Globus pallidus (tissue), 1 donor: ENCODE measurements around the gene MGME1.

ENCODE experiments used
- DNase-seq: peaks from one replicate; pipeline ENCODE4 v3.0.0-alpha.2; 2015; ENCODE audit warnings: low spot score

The MGME1 gene

DNA sequence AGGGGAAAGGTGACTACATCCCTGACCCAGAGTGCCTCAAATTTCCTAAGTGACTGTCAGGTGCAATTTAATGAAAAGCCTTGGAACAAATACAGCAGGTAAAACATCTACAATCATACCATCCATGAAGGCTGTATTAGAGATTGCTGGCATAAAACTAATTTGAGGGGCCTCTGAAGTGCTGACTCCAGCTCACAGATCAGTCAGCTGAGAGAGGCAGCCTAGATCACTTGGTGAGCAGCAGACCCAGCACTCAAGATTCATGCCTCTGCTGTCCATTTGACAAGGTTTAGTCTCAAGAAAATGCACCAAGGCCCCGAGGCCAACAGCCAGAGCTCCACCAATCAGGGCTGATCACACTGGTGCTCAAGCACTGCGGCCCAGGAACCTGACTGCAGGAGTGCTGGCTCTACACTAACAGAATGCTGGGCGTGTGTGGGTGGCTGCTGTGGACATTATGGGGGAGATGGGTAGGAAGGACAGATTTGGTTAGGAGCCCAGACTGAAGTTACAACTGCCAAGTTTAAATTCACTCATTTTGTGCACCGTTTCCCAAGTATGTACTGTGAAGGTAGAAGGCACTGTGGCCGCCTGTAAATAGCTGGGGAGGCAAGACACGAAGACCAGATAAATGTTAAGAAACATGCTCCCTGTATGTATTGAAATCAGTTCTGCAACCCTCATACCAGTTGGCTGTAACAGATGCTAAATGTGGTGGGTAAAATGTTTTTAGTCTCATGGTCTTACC lies 28.4 kb upstream of the MGME1 start:
- no peak for DNase-seq

DNA sequence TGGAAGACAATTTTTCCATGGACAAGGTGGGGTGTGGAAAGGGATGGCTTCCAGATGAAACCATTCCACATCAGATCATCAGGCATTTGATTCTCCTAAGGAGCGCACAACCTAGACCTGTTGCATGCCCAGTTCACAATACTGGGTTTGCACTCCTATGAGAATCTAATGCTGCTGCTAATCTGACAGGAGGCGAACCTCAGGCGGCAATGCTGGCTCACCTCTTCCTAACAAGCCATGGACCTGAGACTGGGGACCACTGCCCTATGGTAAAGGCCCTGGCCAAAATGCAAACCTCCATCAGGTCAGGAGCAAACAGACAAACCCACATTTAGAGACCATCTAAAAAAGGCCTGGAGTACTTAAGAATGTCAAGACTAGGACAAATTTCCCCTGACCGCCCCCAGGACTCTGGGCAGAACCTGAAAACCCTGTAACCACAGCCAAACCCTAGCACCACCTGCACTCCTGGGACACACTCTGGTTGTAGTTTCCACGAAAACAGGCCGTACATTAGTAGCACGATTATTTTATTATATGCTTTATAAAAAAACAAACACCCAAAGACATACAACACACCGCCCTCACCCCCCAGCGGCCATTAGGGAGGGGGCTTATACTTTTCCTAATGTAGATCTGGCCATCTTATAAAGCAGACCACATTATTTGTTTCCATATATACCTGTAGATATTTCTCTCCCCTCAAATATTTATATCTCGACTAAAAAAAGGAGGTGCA lies 27.6 kb upstream of the MGME1 start:
- no peak for DNase-seq

DNA sequence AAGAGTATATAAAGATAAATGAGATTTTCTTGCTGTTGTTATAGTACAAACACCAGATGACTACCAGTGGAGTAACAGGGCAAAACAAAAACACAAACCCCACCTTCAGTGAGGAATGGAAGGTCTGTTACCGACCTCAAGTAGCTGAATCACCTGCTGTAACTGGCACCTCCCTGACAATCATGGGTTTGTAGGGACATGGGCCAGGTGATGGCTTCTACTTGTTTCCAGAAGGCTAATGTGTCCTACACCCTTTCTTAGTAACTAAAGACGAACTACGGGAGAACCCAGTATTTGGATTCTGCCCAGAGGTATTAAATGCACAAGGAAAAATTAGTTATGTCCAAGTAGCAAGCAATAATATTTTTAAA lies 27.0 kb upstream of the MGME1 start:
- DNase-seq, result no peak

DNA sequence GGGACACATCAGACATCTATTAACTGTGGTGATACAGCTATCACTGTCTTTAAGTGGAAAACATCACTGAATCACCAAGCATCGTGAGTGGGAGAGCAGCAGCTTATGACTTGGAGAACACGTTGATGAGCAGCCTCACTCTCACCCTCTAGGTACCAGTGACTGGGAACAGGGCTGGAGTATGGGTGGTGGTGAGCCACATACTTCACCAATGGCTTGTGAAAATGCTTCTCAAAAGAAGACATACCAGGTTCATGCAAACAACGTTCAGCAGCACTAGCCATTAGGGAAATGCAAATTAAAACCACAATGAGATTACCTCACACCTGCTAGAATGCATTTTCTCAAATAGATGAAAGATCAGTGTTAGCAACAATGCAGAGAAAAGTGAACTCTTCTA lies 25.5 kb upstream of the MGME1 start:
- DNase-seq, result no peak

DNA sequence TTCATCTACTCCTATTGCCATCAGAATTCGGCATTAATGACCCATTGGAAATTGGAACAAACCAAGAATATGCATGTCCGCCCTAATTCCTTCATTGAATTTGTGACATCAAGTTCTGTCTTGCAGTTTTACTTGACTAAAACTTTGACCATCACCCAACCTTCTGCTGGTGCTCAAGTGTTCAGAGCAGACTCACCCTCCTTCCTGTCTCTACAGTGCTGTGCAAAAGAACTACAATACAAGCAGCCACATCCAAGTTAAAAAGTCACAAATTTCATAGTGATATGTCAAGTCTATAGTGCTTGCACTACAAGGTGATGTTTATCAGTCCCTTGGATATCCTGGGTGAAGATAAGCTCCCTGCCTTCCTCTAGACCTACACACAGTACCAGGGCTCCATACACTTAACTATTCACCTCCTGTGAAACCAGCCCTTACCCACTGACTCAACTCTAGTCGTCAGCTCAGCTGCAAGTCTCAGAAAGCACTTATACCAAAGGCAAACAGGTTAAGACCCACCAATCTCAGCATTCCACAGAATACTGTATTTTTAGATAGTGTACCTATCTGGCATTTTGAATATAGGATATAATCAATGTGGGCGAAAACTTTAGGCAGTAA lies 23.9 kb upstream of the MGME1 start:
- DNase-seq, result no peak

DNA sequence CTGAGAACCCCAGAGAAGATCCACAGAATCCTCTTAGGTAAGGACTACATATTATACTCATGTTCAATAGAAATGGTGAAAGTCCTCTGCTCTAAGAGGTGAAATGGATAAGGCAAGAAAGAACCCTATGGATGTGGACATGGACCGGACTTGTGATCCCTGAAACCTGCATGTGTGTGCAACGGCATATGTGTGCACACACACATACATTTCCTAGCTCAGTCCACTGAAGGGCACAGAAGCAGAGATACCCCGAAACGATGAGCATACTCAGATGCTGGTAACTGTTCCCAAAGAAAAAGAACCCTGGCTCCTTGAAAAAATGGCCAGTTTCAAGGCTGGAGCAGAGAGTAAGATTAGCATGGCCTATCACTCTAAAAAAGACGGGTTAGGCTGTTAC lies 22.8 kb upstream of the MGME1 start:
- DNase-seq, result no peak

DNA sequence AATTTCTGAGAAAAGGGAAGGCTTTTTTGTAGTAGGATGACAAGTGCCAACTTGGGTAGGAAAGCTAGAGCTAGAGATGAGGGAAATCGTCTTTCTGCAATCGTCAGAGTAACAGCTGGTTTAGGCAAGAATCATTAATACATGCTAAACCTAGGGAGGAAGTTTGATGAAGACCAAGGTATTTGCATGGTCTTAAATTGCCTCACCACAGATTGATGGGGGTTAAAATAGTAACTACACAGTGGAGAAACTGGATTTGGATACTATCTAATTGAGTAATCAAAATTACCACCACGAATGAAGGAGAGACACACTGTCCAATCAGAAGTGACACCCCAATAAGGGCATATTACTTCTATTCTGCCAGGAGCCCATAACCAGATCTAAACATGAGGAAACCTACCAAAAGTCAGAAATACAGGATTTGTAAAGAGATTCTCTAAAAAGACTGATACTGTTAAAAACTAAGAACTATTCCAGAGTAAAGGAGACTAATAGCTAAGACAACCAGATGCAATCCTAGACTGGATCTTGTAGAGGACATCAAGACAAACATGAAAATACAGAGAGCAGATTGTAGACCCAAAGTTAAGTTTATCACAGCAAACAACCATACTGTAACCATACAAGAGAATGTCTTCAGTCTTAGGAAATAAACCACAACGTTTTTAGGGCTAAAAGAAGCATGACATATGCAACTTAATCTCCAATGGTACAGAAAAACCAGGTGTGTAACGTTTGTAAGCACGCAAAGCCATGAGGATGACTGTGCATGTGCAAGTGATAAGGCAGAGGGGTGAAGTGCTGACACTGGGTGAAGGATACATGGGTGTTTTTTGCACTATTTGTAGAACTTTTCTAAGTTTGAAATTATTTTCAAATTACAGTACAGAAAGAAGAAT lies 22.0 kb upstream of the MGME1 start:
- DNase-seq, result no peak

DNA sequence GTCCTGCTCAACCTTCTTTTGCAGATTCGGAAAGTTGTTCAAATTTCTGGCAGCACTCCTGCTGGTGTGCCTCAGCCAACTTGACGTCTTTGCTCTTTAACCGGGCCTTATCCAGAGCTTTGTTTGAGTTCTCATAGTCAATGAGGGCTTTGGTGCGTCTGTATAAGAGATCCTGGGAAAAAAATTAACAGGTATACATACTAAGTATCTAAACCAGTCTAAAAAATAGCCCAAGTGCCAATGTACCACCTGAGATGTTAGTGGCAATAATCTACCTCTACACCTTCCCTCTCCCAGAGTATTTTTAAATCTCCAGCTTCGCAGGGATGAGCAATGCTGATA lies 21.4 kb upstream of the MGME1 start:
- no peak for DNase-seq

DNA sequence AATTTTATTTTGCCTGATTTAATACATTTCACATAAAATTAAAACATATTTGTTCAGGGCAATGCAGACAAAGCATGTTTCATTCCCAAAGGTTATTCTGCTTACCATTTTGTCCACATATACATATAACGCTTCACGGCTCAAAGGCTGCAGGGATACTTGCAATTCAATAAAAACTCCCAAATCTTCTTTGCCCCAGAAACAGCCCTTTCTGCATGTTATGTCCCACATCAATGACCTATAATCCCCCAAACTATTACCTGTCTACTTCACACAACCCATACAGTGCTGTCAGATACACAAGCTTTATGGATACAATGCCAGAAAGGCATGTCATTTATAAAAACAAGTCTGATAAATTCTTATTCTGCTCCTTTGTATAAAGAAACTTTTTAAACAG lies 20.4 kb upstream of the MGME1 start:
- no peak for DNase-seq

DNA sequence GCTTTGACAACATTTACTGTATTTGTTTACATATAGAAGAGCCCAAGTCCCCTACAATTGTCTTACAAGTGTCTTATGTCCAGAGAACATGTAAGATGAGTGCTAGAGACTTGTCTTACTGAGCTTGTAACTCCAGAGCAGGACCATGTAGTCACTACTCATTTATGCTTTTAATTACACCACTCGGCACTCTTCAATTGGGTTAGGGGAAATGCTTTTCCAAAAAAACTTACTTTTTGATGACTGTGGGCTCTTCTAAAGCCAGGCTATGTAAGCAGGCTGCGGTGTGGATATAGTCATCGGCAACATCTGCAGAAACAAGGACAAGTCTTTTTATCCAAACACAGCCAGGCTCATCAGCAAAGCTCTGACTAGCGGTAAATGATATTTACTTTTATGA lies 18.9 kb upstream of the MGME1 start:
- DNase-seq, result no peak

DNA sequence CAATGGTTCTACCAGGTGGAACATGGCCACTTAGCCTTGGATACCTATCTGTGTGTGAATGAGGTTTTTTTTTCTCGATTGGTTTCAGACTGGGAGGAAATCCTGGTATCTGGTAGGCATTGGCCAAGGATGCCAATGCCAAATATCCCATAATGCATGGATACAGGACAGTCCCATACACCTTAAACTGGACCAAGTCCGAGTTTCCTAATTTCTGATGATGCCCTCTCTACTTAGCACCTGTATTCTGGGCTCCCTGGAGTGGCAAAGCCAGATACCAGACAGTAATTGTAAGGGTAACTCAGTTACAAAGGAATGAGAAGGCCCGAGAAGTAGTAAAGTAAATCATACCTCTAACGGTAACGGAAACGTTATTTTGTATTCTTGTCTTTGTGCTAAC lies 18.1 kb upstream of the MGME1 start:
- DNase-seq, result no peak

DNA sequence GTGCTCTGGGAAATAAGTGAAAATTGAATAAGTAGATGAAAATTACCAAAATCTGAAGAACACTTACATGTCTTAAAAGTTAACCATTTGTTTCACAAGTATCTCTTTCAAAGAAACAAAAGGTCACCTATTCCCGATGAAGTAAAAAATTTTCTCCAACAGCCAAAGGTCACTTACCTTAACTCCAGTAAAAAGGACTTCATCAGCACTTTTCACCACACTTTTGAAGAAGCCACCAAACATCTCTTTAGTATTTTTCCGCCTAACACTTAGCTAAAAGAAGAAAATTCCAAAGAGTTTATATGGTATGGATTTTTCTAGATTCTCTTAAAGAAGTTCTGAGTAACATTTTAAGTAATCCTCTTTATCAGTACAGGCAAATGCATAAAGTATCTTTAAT lies 17.5 kb upstream of the MGME1 start:
- DNase-seq, result no peak

DNA sequence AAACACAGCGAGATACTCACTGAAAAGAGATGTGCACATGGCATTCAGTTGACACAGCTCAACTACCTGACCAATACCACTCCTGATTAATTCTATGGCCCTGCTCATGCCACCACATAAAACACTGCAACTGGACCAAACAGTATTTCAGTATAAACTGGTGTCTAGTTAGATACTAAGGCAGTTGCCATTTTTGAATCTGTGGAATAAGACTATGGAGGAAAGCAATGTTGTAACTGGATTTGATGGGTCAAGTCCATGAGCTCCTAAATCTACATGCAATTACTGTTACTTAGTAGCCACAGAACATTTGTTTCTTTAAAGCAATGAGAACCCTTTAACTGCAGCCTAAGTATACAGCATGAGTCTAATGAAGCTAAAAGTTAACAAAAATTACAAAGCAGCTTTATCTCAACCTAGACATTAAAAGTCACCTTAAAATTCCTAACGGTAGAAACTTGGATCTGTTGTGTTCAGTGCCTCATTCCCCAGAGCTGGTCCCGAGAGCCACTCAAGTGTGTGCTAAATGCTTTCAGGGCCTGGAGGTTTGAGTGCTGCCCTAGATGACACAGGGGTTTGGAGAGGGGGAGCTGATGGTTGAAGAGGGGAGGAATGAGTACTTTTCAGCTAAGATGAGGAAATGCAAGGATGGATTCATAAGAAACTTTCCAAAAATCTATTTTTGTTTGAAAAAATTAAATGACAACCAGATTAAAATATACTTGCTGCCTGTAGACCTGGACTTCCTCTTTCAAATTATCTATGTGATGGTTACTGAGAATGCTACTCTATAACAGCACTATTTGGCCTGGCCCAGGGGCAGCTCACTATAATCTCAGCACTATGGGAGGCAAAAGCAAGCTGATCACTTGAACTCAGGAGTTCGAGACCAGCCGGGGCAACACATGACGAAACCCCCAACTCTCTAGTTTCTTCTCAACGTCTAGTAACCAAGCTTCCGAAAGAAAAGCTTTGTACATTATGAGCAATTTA lies 15.8 kb upstream of the MGME1 start:
- no peak for DNase-seq

DNA sequence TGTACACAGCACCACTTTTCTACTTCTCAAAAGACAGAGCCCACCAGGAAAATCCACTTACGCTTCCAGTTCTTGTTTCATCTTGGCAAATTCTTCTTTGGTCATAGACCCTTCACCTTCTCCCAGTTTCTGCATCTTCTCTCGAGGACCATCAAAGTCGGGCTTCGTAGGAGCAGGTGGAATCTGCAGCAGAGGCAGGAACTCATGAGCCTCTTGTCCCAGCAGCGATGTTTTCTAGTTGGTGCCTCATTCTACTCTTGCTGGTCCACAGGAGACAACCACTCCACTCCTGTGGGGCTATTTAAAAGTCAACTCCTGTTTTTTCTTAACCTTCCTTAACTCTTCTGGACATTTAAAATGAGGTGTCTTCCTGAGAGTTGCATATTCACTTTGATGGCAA lies 14.9 kb upstream of the MGME1 start:
- no peak for DNase-seq

DNA sequence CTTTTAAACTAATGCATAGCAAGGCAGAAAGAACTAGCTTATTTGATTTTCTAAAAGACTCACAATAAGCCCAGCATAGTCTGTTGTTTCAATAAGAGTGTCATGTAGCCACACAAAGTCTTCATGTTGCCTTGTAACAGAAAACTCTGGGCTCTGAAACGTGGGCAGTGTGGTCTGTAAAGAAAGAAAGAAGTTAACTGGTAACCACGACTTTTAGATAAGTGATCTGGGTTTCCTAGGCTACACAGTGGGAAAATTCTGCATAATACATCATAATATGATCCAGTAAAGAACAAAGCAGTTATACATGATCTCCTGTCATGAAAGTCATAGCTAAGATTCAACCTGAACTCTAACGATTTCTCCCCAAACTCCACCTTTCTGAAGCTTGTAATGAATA lies 13.5 kb upstream of the MGME1 start:
- no peak for DNase-seq

DNA sequence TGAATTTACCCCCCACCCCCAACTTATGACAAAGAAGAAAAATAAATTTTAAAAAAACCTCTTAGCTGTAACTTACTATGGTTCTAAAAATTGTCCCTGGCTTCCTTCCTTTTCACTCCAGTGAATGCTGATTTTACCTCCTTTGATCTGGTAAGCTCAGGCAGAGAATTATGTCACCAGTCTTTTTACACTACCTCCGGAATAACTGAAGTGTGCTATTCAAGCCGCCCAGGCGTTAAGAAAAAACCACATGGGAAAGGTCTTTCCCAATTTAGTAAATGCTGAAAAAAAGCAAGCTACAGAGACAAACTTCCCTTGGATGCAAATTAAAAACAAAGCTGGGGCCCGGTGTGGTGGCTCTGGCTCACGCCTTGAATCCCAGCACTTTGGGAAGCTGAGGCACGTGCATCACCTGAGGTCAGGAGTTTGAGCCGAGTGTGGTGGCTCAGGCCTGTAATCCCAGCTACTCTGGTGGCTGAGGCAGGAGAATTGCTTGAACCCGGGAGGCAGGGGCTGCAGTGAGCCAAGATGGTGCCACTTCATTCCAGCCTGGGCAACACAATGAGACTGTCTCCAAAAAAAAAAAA lies 12.6 kb upstream of the MGME1 start:
- no peak for DNase-seq

DNA sequence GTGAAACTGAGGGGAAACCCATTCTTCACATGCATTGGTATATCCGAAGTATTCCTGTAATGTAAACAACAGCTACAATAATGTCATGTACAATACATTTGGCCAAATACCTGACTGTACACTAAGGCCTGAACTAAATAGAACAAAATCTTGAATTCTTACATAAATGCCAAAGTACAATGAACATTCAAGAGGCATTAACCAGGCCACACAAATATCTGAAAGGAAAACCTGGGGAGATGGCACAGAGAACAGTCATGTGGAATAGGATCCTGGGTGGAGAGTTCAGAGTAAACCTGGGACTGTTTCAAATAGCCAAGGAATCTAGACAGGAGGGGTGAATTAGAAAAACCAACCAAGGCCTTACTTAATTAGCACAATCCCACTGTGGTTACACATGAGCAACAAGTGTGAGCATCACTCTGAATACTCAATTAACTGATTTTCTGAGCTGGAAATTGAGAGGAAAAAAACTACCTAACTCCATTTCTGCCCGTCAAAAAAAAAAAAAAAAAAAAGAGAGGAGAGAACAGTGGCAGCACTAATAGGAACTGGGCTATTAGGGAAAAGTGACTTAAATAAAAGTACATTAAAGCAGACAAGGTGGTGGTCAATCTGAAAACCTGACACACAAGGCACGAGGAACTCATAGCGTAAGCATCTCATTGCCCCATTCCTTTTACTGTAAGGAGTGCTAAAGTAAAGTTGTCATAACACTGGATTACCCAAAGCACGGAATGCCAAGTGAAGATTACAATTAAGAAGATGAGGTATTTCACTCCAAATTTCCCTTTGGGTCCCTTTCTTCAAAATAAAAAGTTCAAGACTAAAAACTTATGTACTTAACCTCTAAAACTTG lies 11.1 kb upstream of the MGME1 start:
- no peak for DNase-seq

DNA sequence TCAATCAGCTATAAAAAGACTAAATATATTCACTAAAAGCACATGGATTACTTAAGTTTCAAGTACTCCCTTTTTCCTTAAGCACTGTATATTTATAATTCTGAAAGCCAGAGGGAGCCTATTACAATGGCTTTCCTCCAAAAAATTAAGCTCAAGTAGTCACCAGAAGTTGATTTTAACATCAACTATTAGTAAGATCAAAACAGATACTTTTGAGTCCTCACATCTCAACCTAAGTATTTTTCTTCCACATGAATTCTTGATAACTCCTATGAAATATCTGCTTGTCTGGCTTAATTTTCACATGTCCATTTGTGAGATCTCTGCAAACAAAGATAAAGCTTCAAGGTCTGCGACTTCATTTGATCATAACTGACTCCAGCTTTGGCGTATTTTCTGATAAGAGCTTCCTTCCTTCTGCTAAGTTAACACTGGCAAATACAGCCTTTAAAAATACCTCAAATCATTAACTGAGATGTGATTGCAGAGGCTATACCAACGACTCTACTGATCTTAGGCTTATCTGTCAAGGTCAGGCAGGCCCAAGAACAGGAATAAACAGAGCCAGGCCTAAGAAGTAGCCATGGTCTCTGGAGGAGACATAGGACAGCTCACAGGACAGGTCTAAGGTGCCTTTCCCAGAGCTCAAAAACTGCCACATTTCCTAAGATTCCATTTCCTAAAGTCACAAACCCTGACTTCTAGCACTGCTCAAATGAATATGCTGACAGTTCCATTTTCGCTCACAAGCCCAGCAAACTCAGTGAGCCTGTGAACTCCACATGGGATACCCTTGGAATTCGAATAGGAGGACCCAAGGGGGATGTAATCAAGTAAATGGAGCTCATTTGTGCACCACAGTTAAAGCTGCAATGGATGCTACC lies 10.2 kb upstream of the MGME1 start:
- no peak for DNase-seq

DNA sequence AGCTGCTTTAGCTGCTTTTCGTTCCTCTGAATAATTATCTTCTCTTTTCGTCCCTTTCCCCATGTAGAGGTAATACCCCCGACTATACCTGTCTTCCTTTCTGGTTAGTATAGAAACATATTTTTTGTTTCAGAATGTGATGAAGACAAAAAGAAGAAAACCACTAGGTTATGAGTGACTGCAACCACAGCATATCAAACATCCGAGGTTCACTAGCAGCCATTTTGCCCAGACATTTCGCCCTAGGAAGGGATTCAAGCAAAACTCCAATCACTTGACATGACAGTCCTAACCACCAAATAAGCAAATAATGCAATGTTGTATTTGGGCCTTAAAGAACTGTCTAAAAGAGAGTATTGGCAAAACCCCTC lies 9.6 kb upstream of the MGME1 start:
- no peak for DNase-seq
